DMS153 (cell line): ENCODE data around the gene IL15.

Source experiments
- DNase-seq: peaks from one replicate; lab custom pipeline; 2025; lab: John Stamatoyannopoulos, UW

The IL15 gene

GRCh38 chr4:141782205-141782604, 145.8 kb downstream of the IL15 start:
- DNase-seq: no peak
